HEK293 (cell line): ENCODE measurements around the gene SAYSD1.

Source experiments
- CTCF ChIA-PET: fragments of 350-600 bp; formaldehyde crosslinking; extraction: SDS; loops from one replicate; lab custom pipeline; 2021; ENCODE audit warnings: antibody characterized with exemption; lab: Yijun Ruan, JAX
- POLR2A ChIA-PET: fragments of 300-600 bp; formaldehyde crosslinking; extraction: SDS; loops from one replicate; lab custom pipeline; 2020; ENCODE audit warnings: antibody characterized with exemption, inconsistent platforms; lab: Yijun Ruan, JAX
- H3K27ac ChIP-seq: fragments of 200-500 bp; sonication (Bioruptor generic); 2 replicates; pipeline ENCODE4 v1.5.1; 2014; ENCODE audit warnings: low read depth, low read length, control low read depth, inconsistent platforms; ENCODE audit errors: extremely low read depth
- H3K36me3 ChIP-seq, 2 experiments: fragments of 200-500 bp in 1 of 2; sonication (Bioruptor generic) in 1 of 2; 1 replicate in 1 of 2; 2 replicates in 1 of 2; pipeline ENCODE4 v1.5.1; 2014 to 2017; ENCODE audit warnings: inconsistent platforms in 2 of 2, low read length in 2 of 2; ENCODE audit not compliant: control insufficient read depth in 2 of 2, insufficient read depth in 1 of 2
- H3K4me1 ChIP-seq: fragments of 200-500 bp; sonication (Bioruptor generic); 2 replicates; pipeline ENCODE4 v1.5.1; 2014; ENCODE audit warnings: mild to moderate bottlenecking, low read length, inconsistent platforms; ENCODE audit not compliant: control insufficient read depth, insufficient read depth
- H3K4me3 ChIP-seq: 2 replicates; pipeline ENCODE4 v1.5.1; 2011; ENCODE audit warnings: low read depth, mild to moderate bottlenecking, control low read depth, low read length, moderate library complexity
- H3K9me3 ChIP-seq: fragments of 200-500 bp; sonication (Bioruptor generic); 2 replicates; pipeline ENCODE4 v1.5.1; 2014; ENCODE audit warnings: low read depth, low read length, inconsistent platforms; ENCODE audit not compliant: control insufficient read depth, insufficient read depth
- CTCF ChIP-seq: fragments of 450-650 bp; formaldehyde crosslinking; IDR thresholded peaks from 2 replicates; pipeline ENCODE4 v1.5.1; 2016; ENCODE audit warnings: missing biosample characterization, missing genetic modification characterization
- HOXC10 ChIP-seq: sonication (generic); formaldehyde crosslinking; IDR thresholded peaks from 2 replicates; pipeline ENCODE4 v1.8.1; 2023; ENCODE audit warnings: mild to moderate bottlenecking, missing genetic modification reagents
- REPIN1 ChIP-seq: fragments of 450-650 bp; formaldehyde crosslinking; IDR thresholded peaks from 2 replicates; pipeline ENCODE4 v1.5.1; 2017; ENCODE audit warnings: missing biosample characterization, missing genetic modification characterization, low read depth
- SETDB1 ChIP-seq: IDR thresholded peaks from one replicate; pipeline ENCODE4 v1.6.1; 2017; ENCODE audit warnings: mild to moderate bottlenecking, low read length, moderate library complexity, mixed read lengths; ENCODE audit not compliant: insufficient read length
- ZBTB21 ChIP-seq: fragments of 450-650 bp; formaldehyde crosslinking; IDR thresholded peaks from 2 replicates; pipeline ENCODE4 v1.5.1; 2017; ENCODE audit warnings: missing biosample characterization, missing genetic modification characterization
- ZNF140 ChIP-seq: fragments of 450-650 bp; formaldehyde crosslinking; IDR thresholded peaks from 2 replicates; pipeline ENCODE4 v1.5.1; 2016; ENCODE audit warnings: missing biosample characterization, missing genetic modification characterization
- ZNF202 ChIP-seq: fragments of 450-650 bp; formaldehyde crosslinking; IDR thresholded peaks from 2 replicates; pipeline ENCODE4 v1.5.1; 2016; ENCODE audit warnings: missing biosample characterization, missing genetic modification characterization, borderline replicate concordance
- ZNF274 ChIP-seq, 2 experiments: fragments of 200-500 bp in 1 of 2; fragments of 450-650 bp in 1 of 2; sonication (Bioruptor generic) in 1 of 2; formaldehyde crosslinking in 1 of 2; IDR thresholded peaks; 2 replicates each; pipeline versions ENCODE4 v1.5.1 to v1.6.1; 2014 to 2016; ENCODE audit warnings: borderline replicate concordance in 1 of 2, inconsistent platforms in 1 of 2, low read length in 1 of 2, missing biosample characterization in 1 of 2, missing genetic modification characterization in 1 of 2
- ZNF280C ChIP-seq: fragments of 450-650 bp; formaldehyde crosslinking; IDR thresholded peaks from 2 replicates; pipeline ENCODE4 v1.5.1; 2016; ENCODE audit warnings: missing biosample characterization, missing genetic modification characterization
- ZNF335 ChIP-seq: fragments of 450-650 bp; formaldehyde crosslinking; conservative IDR thresholded peaks from 2 replicates; pipeline ENCODE4 v1.5.1; 2016; ENCODE audit warnings: missing biosample characterization, missing genetic modification characterization
- ZNF341 ChIP-seq: fragments of 450-650 bp; formaldehyde crosslinking; IDR thresholded peaks from 2 replicates; pipeline ENCODE4; 2016; ENCODE audit warnings: low read depth, missing biosample characterization, missing genetic modification characterization
- ZNF433 ChIP-seq: fragments of 450-650 bp; formaldehyde crosslinking; IDR thresholded peaks from 2 replicates; pipeline ENCODE4 v1.5.1; 2016; ENCODE audit warnings: missing biosample characterization, missing genetic modification characterization, low read depth
- ZNF585B ChIP-seq: fragments of 450-650 bp; formaldehyde crosslinking; IDR thresholded peaks from 2 replicates; pipeline ENCODE4 v1.5.1; 2016; ENCODE audit warnings: missing biosample characterization, missing genetic modification characterization
- ZNF629 ChIP-seq: fragments of 450-650 bp; formaldehyde crosslinking; IDR thresholded peaks from 2 replicates; pipeline ENCODE4 v1.5.1; 2017; ENCODE audit warnings: missing biosample characterization, missing genetic modification characterization
- ZNF639 ChIP-seq: fragments of 450-650 bp; formaldehyde crosslinking; IDR thresholded peaks from 2 replicates; pipeline ENCODE4 v1.5.1; 2016; ENCODE audit warnings: missing biosample characterization, missing genetic modification characterization
- ZNF654 ChIP-seq: fragments of 450-650 bp; formaldehyde crosslinking; IDR thresholded peaks from 2 replicates; pipeline ENCODE4 v1.5.1; 2016; ENCODE audit warnings: low read depth, missing biosample characterization, missing genetic modification characterization
- TF ChIP-seq, protein P1 (sequence below): fragments of 450-650 bp; formaldehyde crosslinking; IDR thresholded peaks from 2 replicates; pipeline ENCODE4 v1.5.1; 2016; ENCODE audit warnings: missing biosample characterization, missing genetic modification characterization
- TF ChIP-seq, protein P2 (sequence below): fragments of 450-650 bp; formaldehyde crosslinking; IDR thresholded peaks from 2 replicates; pipeline ENCODE4 v1.5.1; 2017; ENCODE audit warnings: missing biosample characterization, missing genetic modification characterization

The SAYSD1 gene

DNA sequence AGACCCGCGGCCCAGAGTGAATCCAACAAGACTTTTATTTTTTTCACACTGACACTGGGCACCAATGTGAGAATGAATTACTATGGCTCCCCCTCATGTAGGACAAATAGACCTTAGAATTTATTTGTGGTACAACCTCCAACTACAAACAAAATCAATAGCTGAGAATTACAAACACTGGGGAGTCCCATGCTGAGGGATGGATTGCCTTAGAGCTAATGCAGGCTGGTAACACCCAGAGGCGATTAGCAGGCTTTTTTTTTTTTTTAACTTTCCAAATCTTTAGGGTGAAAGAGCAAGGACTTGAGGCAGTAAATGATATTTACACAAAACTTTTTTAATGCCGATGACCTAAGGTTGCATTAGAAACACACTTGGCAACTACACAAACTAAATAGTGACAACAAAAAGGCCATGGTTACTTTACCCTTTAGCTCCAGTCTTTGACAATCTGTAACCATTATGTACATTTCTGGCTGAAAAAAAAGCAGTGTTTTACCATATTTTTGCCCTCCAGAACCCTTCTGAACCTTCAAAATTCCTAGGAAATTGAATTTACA is 21.8 kb downstream of the SAYSD1 start (continued):
- no peak for TF ChIP-seq HOXC10 (CRISPR knock-in tag)
- no peak for TF ChIP-seq ZNF433 (tag by site-specific recombination)
- TF ChIP-seq ZNF274 (IDR thresholded peaks at IDR 0.05; ENCODE audit: low read length): no peak
- no peak for TF ChIP-seq ZNF274 (tag by site-specific recombination; IDR thresholded peaks at IDR 0.05; ENCODE audit: borderline replicate concordance)
- TF ChIP-seq ZBTB21: no peak
- no peak for TF ChIP-seq ZNF639 (tag by site-specific recombination)
- no peak for TF ChIP-seq ZNF585B (tag by site-specific recombination)
- TF ChIP-seq ZNF629 (tag by site-specific recombination): no peak
- TF ChIP-seq, protein P1, sequence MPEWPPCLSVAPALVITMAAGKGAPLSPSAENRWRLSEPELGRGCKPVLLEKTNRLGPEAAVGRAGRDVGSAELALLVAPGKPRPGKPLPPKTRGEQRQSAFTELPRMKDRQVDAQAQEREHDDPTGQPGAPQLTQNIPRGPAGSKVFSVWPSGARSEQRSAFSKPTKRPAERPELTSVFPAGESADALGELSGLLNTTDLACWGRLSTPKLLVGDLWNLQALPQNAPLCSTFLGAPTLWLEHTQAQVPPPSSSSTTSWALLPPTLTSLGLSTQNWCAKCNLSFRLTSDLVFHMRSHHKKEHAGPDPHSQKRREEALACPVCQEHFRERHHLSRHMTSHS (tag by site-specific recombination): no peak
- no peak for TF ChIP-seq SETDB1

DNA sequence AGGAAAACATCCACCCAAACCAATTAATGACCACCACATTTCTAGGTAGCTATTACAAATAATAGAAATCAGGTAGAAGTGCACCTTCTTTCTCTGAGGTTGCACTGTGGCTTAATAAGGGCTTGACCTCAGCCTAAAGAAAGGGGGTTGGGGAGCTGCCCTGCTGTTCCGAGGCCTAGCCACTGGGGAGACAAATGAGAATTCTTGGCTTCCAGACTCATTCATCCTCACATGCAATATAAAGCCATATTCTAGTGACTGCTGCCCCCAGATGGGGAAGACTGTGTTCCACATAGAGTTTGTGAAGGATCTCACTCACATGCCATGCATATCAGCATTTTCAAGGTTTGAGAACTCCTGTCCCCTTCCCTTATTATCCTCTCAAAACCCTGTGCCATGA is 22.9 kb downstream of the SAYSD1 start:
- Histone ChIP-seq H3K4me1 (peaks cover 5% of the 10 kb centered on the region; the same call in 1 of the 2 replicates), H3K36me3 (no peaks in the 10 kb centered on the region), H3K4me3 (no peak overlapping the region), H3K9me3 (no peaks in the 10 kb centered on the region), H3K27ac (no peak overlapping the region)
- no peak for TF ChIP-seq ZNF335 (tag by site-specific recombination)
- TF ChIP-seq ZNF140 (tag by site-specific recombination): no peak
- TF ChIP-seq ZNF654 (tag by site-specific recombination): peak; percentile 51
- TF ChIP-seq ZNF280C (tag by site-specific recombination): no peak
- TF ChIP-seq ZNF341: peak; percentile 42; the same call in 1 of the 2 replicates
- peak; percentile 83 for TF ChIP-seq CTCF (tag by site-specific recombination)
- ChIA-PET CTCF (interaction anchor here (0.6 to 3.8 kb wide), 12 partner anchors 8 to 220 kb away, joined by 3 to 26 read pairs (median 4); partner anchors contain the start of gene SAYSD1), POLR2A (no interaction called here)

GRCh38 chr6:39091220-39091619 is 23.8 kb downstream of the SAYSD1 start:
- H3K27ac ChIP-seq: no peak overlapping the region
- TF ChIP-seq REPIN1 (no peak), ZNF202 (tag by site-specific recombination) (no peak)
- TF ChIP-seq, protein P2, sequence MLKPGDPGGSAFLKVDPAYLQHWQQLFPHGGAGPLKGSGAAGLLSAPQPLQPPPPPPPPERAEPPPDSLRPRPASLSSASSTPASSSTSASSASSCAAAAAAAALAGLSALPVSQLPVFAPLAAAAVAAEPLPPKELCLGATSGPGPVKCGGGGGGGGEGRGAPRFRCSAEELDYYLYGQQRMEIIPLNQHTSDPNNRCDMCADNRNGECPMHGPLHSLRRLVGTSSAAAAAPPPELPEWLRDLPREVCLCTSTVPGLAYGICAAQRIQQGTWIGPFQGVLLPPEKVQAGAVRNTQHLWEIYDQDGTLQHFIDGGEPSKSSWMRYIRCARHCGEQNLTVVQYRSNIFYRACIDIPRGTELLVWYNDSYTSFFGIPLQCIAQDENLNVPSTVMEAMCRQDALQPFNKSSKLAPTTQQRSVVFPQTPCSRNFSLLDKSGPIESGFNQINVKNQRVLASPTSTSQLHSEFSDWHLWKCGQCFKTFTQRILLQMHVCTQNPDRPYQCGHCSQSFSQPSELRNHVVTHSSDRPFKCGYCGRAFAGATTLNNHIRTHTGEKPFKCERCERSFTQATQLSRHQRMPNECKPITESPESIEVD (tag by site-specific recombination): peak; percentile 62
- no peaks in the 10 kb centered on the region for H3K36me3 ChIP-seq
- H3K4me3 ChIP-seq: no peak overlapping the region
- ChIA-PET CTCF (interaction anchor here (1.0 to 3.8 kb wide), 8 partner anchors 9 to 219 kb away, joined by 3 to 26 read pairs (median 6); no protein-coding TSS in a partner anchor), POLR2A (interaction anchor here (0.6 kb wide), 2 partner anchors 47 to 388 kb away, joined by 3 to 5 read pairs; no protein-coding TSS in a partner anchor)
- peaks cover 5% of the 10 kb centered on the region; the same call in 1 of the 2 replicates for H3K4me1 ChIP-seq
- no peaks in the 10 kb centered on the region for H3K9me3 ChIP-seq
